H9 (cell line): ENCODE results near the gene C1orf116. TPM values are rescaled to one million over a fixed set of nuclear protein-coding genes. Genes with fewer than 3 reads are reported as not detected.
A peak's percentile ranks its signal among the peaks of the same experiment; 100 is the strongest.

Experiments used
- DNase-seq: peaks from one replicate; pipeline ENCODE4 v3.0.0-alpha.2; 2017
- H2AFZ ChIP-seq: one replicate; pipeline ENCODE4 v1.6.1; 2013; ENCODE audit warnings: mild to moderate bottlenecking, low read length, control low read depth, moderate library complexity
- H2AK5ac ChIP-seq: 2 replicates; pipeline ENCODE4 v1.6.1; 2013; ENCODE audit warnings: low read length, control low read depth, mixed read lengths; ENCODE audit not compliant: insufficient read length
- H2BK120ac ChIP-seq: one replicate; pipeline ENCODE4 v1.6.1; 2013; ENCODE audit warnings: low read depth, mild to moderate bottlenecking, low read length, control low read depth, inconsistent platforms; ENCODE audit not compliant: poor library complexity, severe bottlenecking
- H2BK12ac ChIP-seq: 2 replicates; pipeline ENCODE4 v1.6.1; 2013; ENCODE audit warnings: low read length, control low read depth, mixed read lengths, low read depth; ENCODE audit not compliant: insufficient read length
- H2BK15ac ChIP-seq: 2 replicates; pipeline ENCODE4 v1.6.1; 2013; ENCODE audit warnings: low read depth, low read length, control low read depth
- H2BK20ac ChIP-seq: one replicate; pipeline ENCODE4 v1.6.1; 2013; ENCODE audit warnings: low read depth, mild to moderate bottlenecking, low read length, control low read depth, inconsistent platforms; ENCODE audit not compliant: poor library complexity, severe bottlenecking
- H2BK5ac ChIP-seq: 2 replicates; pipeline ENCODE4 v1.6.1; 2013; ENCODE audit warnings: low read length, control low read depth, mixed read lengths; ENCODE audit not compliant: insufficient read length
- H3K14ac ChIP-seq: 2 replicates; pipeline ENCODE4 v1.6.1; 2013; ENCODE audit warnings: low read length, control low read depth; ENCODE audit not compliant: insufficient read depth
- H3K18ac ChIP-seq: 2 replicates; pipeline ENCODE4 v1.6.1; 2013; ENCODE audit warnings: low read depth, mild to moderate bottlenecking, mixed read lengths, low read length, control low read depth; ENCODE audit not compliant: insufficient read length
- H3K23ac ChIP-seq: 2 replicates; pipeline ENCODE4 v1.6.1; 2013; ENCODE audit warnings: low read length, control low read depth, mixed read lengths, low read depth; ENCODE audit not compliant: insufficient read length
- H3K23me2 ChIP-seq: 2 replicates; pipeline ENCODE4 v1.6.1; 2013; ENCODE audit warnings: low read depth, mild to moderate bottlenecking, mixed read lengths, low read length, control low read depth; ENCODE audit not compliant: insufficient read length, poor library complexity, severe bottlenecking
- H3K27ac ChIP-seq: 2 replicates; pipeline ENCODE4 v1.5.1; 2013; ENCODE audit warnings: low read length, control low read depth, mixed read lengths, low read depth; ENCODE audit not compliant: insufficient read length
- H3K27me3 ChIP-seq: 2 replicates; pipeline ENCODE4 v1.6.1; 2013; ENCODE audit warnings: low read length, control low read depth, inconsistent platforms; ENCODE audit not compliant: insufficient read depth
- H3K4ac ChIP-seq: 2 replicates; pipeline ENCODE4 v1.6.1; 2013; ENCODE audit warnings: low read depth, mild to moderate bottlenecking, control low read depth, inconsistent platforms, low read length, moderate library complexity
- H3K4me1 ChIP-seq: 2 replicates; pipeline ENCODE4 v1.6.1; 2013; ENCODE audit warnings: low read length, control low read depth, inconsistent platforms; ENCODE audit not compliant: insufficient read depth
- H3K4me2 ChIP-seq: 2 replicates; pipeline ENCODE4 v1.6.1; 2013; ENCODE audit warnings: low read length, control low read depth, mixed read lengths; ENCODE audit not compliant: insufficient read length, insufficient read depth
- H3K56ac ChIP-seq: 2 replicates; pipeline ENCODE4 v1.6.1; 2013; ENCODE audit warnings: low read depth, mild to moderate bottlenecking, mixed read lengths, low read length, control low read depth; ENCODE audit not compliant: insufficient read length
- H3K79me1 ChIP-seq: 2 replicates; pipeline ENCODE4 v1.6.1; 2013; ENCODE audit warnings: low read depth, mild to moderate bottlenecking, moderate library complexity, low read length, control low read depth, inconsistent platforms; ENCODE audit not compliant: insufficient read depth, poor library complexity, severe bottlenecking
- H3K79me2 ChIP-seq: 2 replicates; pipeline ENCODE4 v1.6.1; 2013; ENCODE audit warnings: low read length, control low read depth, inconsistent platforms; ENCODE audit not compliant: insufficient read depth
- H3K9ac ChIP-seq: 2 replicates; pipeline ENCODE4 v1.6.1; 2013; ENCODE audit warnings: low read length, control low read depth, mixed read lengths; ENCODE audit not compliant: insufficient read length; ENCODE audit errors: extremely low read depth
- H3K9me3 ChIP-seq: one replicate; pipeline ENCODE4 v1.6.1; 2013; ENCODE audit warnings: low read depth, low read length, inconsistent platforms; ENCODE audit not compliant: control insufficient read depth
- H3T11ph ChIP-seq: one replicate; pipeline ENCODE4 v1.6.1; 2013; ENCODE audit warnings: mild to moderate bottlenecking, low read length, control low read depth, inconsistent platforms
- H4K20me1 ChIP-seq: one replicate; pipeline ENCODE4 v1.6.1; 2013; ENCODE audit not compliant: control insufficient read depth, insufficient read length, insufficient read depth
- H4K5ac ChIP-seq: 2 replicates; pipeline ENCODE4 v1.6.1; 2013; ENCODE audit warnings: low read depth, mild to moderate bottlenecking, mixed read lengths, low read length, control low read depth; ENCODE audit not compliant: insufficient read length
- H4K8ac ChIP-seq: replicated peaks from 2 replicates; pipeline ENCODE4 v1.6.1; 2013; ENCODE audit warnings: low read length, control low read depth, mixed read lengths, low read depth; ENCODE audit not compliant: insufficient read length
- H4K91ac ChIP-seq: 2 replicates; pipeline ENCODE4 v1.6.1; 2013; ENCODE audit warnings: low read depth, mild to moderate bottlenecking, moderate library complexity, mixed read lengths, low read length, control low read depth; ENCODE audit not compliant: insufficient read length
- H3K27ac Mint-ChIP-seq, 3 experiments: 2 replicates in 2 of 3; 3 replicates in 1 of 3; pipeline ENCODE4 v1.8.0; 2020 to 2021; ENCODE audit warnings: mixed read lengths in 3 of 3, mild to moderate bottlenecking in 1 of 3, moderate library complexity in 1 of 3
- H3K27me3 Mint-ChIP-seq: 2 replicates; pipeline ENCODE4 v1.8.0; 2021; ENCODE audit warnings: low read depth, mild to moderate bottlenecking, moderate library complexity, mixed read lengths
- H3K36me3 Mint-ChIP-seq, 3 experiments: 2 replicates in 2 of 3; 3 replicates in 1 of 3; pipeline ENCODE4 v1.8.0; 2020 to 2021; ENCODE audit warnings: low read depth in 3 of 3, mixed read lengths in 3 of 3; ENCODE audit not compliant: insufficient read depth in 1 of 3
- H3K4me1 Mint-ChIP-seq, 2 experiments: 2 replicates each; pipeline ENCODE4 v1.8.0; 2020; ENCODE audit warnings: mixed read lengths in 2 of 2
- H3K4me3 Mint-ChIP-seq, 2 experiments: 2 replicates in 1 of 2; 3 replicates in 1 of 2; pipeline ENCODE4 v1.8.0; 2020 to 2021; ENCODE audit warnings: mild to moderate bottlenecking in 2 of 2, mixed read lengths in 2 of 2, moderate library complexity in 1 of 2
- H3K9me3 Mint-ChIP-seq, 2 experiments: 2 replicates in 1 of 2; 3 replicates in 1 of 2; pipeline ENCODE4 v1.8.0; 2020; ENCODE audit warnings: mild to moderate bottlenecking in 2 of 2, mixed read lengths in 2 of 2, moderate library complexity in 1 of 2
- WGBS: extraction: QIAGEN DNeasy Blood & Tissue Kit; methylation state at CpG from one replicate; pipeline ENCODE4 v1.1.7; 2013; ENCODE audit warnings: missing lambda C conversion rate, low lambda C conversion rate, mixed read lengths; ENCODE audit not compliant: insufficient read length; ENCODE audit errors: extremely low coverage; 5-methylcytosine and 5-hydroxymethylcytosine counted together
- total RNA-seq: library from RNA; stranded (reverse); gene quantifications from 2 replicates; pipeline ENCODE4 v1.2.1, GENCODE V29; 2021
- TF ChIP-seq, protein P1 (sequence below): fragments of 200-600 bp; sonication (generic); conservative IDR thresholded peaks from 3 replicates; pipeline ENCODE4 v1.8.0; 2021; ENCODE audit warnings: antibody characterized with exemption, mild to moderate bottlenecking

Gene C1orf116
- total RNA-seq, 1 experiment from 2014 or later: 0.48 TPM

DNA sequence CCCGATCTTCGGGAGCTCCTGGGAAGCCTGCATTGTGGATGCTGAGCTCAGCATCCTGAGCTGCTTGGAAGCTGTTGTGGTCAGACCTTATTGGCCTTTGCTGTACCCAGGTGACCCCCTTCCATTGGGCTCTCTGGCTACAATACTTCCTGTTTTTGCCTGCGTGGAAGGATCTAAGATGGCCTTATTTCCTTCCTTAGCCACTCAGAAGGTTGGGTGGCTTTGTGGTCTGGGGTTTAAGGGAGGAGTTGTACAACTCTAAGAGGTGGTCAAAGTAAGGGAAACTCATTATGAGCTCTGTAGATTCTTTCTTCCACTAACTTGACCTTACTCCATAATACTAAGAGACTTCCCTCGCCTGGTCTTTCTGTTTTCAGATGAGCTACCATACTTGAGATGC lies 38.3 kb upstream of the C1orf116 start:
- no peak overlapping the region for H2AFZ ChIP-seq

More for the DNA sequence above, 38.3 kb upstream of the C1orf116 start:
- Mint-ChIP-seq H3K27ac (peak overlapping the region in 1 of 3 experiments; percentile 47; a peak in 1 of 7 replicates), H3K27me3 (no peaks in the 10 kb centered on the region), H3K4me1 (no peaks in the 10 kb centered on the region), H3K4me3 (no peak overlapping the region), H3K36me3 (peaks cover 4 to 26% (median 25%) of the 10 kb centered on the region in 3 experiments; a peak in 6 of 7 replicates), H3K9me3 (no peaks in the 10 kb centered on the region)
- H3K4me1 ChIP-seq: no peaks in the 10 kb centered on the region
- H2BK15ac ChIP-seq: no peak overlapping the region
- H3T11ph ChIP-seq: no peak overlapping the region
- no peaks in the 10 kb centered on the region for H3K79me2 ChIP-seq
- no peak for DNase-seq
- H3K56ac ChIP-seq: no peak overlapping the region
- no CpG with 5 or more reads among the region's 4 CpGs for WGBS
- H3K9me3 ChIP-seq: no peaks in the 10 kb centered on the region
- TF ChIP-seq, protein P1, sequence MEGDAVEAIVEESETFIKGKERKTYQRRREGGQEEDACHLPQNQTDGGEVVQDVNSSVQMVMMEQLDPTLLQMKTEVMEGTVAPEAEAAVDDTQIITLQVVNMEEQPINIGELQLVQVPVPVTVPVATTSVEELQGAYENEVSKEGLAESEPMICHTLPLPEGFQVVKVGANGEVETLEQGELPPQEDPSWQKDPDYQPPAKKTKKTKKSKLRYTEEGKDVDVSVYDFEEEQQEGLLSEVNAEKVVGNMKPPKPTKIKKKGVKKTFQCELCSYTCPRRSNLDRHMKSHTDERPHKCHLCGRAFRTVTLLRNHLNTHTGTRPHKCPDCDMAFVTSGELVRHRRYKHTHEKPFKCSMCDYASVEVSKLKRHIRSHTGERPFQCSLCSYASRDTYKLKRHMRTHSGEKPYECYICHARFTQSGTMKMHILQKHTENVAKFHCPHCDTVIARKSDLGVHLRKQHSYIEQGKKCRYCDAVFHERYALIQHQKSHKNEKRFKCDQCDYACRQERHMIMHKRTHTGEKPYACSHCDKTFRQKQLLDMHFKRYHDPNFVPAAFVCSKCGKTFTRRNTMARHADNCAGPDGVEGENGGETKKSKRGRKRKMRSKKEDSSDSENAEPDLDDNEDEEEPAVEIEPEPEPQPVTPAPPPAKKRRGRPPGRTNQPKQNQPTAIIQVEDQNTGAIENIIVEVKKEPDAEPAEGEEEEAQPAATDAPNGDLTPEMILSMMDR: no peak
- H3K18ac ChIP-seq: no peak overlapping the region
- no peak overlapping the region for H3K27ac ChIP-seq
- no peaks in the 10 kb centered on the region for H3K27me3 ChIP-seq
- no peak overlapping the region for H2BK12ac ChIP-seq
- no peak overlapping the region for H4K91ac ChIP-seq
- no peaks in the 10 kb centered on the region for H3K23me2 ChIP-seq
- no peak overlapping the region for H2BK5ac ChIP-seq
- no peaks in the 10 kb centered on the region for H3K79me1 ChIP-seq
- H2BK120ac ChIP-seq: no peak overlapping the region
- no peak overlapping the region for H2AK5ac ChIP-seq
- no peak overlapping the region for H3K4ac ChIP-seq
- no peak overlapping the region for H3K9ac ChIP-seq
- H3K4me2 ChIP-seq: no peak overlapping the region
- no peak overlapping the region for H3K23ac ChIP-seq
- no peak overlapping the region for H2BK20ac ChIP-seq
- H4K20me1 ChIP-seq: no peaks in the 10 kb centered on the region
- H3K14ac ChIP-seq: no peak overlapping the region
- no peak overlapping the region for H4K8ac ChIP-seq
- no peak overlapping the region for H4K5ac ChIP-seq
